AML-193 (cell line): ENCODE results near the gene ROBO4.

Source experiments
- DNase-seq, 2 experiments: peaks; one replicate each; lab custom pipeline; 2025; lab: John Stamatoyannopoulos, UW

ROBO4 gene

GRCh38 chr11:124840666-124841065, 57.0 kb downstream of the ROBO4 start:
- no peak for DNase-seq

DNA sequence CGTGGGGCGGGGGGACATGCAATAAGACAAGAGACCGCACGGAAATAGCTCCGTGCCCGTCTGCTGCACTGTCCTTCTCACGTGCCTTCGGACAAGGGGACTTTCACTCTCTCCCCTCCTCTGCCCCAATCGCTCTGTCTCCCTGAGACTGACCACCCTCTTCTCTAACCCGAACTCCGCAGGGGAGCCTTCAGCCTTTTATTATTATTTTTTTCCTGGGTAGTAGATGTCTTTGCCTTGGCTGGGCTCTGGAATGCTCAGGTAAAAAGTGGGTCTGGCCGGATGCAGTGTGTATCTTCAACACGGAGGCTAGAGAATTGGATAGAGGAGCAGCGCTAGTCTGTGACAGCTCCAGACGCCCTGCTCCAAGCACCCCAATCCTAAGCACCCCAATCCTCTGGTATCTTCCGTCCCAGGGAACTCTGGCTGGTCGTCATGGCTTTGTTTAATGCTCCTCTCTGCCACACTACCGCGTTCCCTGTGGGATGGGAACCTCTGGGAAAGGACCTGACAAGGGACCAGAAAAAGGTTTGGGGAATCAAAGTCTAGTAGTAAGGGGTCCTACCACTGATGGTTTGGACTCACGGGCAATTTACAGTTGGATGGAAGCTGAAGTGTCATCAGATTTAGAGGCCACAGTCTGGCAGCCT, 57.6 kb downstream of the ROBO4 start:
- no peak for DNase-seq

GRCh38 chr11:124839128-124839971, 58.3 kb downstream of the ROBO4 start:
- DNase-seq = no peak

DNA sequence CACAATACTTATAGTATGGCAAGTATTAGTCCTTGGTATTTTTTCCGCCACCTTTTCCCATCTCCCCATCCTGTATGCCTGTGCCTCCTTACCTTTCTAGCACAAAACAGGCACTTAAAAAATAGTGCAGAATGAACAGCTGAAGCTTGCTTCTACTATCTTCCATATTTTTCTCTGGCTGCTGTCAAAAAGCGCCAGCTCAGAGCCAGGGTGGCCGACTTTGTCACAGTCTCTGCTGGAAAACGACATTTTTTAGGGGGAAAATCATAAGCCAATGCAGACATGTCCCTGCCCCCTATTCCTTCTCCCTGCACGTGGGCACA, 58.9 kb downstream of the ROBO4 start:
- no peak for DNase-seq

GRCh38 chr11:124837491-124837856, 60.2 kb downstream of the ROBO4 start:
- DNase-seq = peak; percentile 59 to 76

DNA sequence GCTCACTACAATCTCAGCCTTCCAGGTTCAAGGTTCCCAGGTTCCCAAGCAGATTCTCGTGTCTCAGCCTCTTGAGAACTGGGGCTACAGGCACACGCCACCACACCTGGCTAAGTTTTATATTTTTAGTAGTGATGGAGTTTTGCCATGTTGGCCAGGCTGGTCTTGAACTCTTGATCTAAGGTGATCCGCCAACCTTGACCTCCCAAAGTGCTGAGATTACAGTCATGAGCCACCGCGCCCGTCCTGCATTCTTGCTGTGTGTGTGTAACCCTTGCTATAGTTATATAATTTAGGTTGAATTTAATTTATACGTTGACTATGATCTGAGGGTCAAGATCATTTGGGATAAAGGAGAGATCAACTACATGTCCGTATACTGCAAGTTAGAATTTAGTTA, 61.7 kb downstream of the ROBO4 start:
- no peak for DNase-seq

GRCh38 chr11:124834526-124835180, 63.0 kb downstream of the ROBO4 start:
- DNase-seq = no peak
